Measurements from ENCODE around the gene RNF5. TPM values are rescaled to one million over a fixed set of nuclear protein-coding genes. Genes with fewer than 3 reads are reported as not detected.

The RNF5 gene
- total and polyA plus RNA-seq, 2 of the 4 experiments (the other 2 are of a cell fraction): 18.8 to 41.4 TPM

- DNase-seq (no peak), ATAC-seq (ENCODE audit: low read depth) (no peak)
- H3K36me3 ChIP-seq (ENCODE audit: control insufficient read depth, insufficient read depth, low read length): peaks cover 21% of the 10 kb centered on the region; the same call in 1 of the 2 replicates
- dilution Hi-C loops (cut with HindIII; ENCODE audit: low sequenced_read_pairs, unreplicated experiment): no loop called here
- intact Hi-C loops (cut with micrococcal nuclease): no loop called here
- ChIA-PET CTCF (no interaction called here), POLR2A (ENCODE audit: unreplicated experiment) (interaction anchor here (0.6 kb wide), 1 partner anchor 790 kb away, joined by 9 read pairs; no protein-coding TSS in a partner anchor)
- no peak overlapping the region for H3K27ac ChIP-seq (ENCODE audit: insufficient read depth, low read length)
- H2BK15ac ChIP-seq (ENCODE audit: low read depth, low read length): no peak overlapping the region
- H4K20me1 ChIP-seq (ENCODE audit: insufficient read depth, low read length): peaks cover 3% of the 10 kb centered on the region; the same call in 1 of the 2 replicates
- no peak overlapping the region for H2BK20ac ChIP-seq (ENCODE audit: low read depth, low read length)
- no peak overlapping the region for H3K4me2 ChIP-seq (ENCODE audit: low read depth, low read length)
- no peak overlapping the region for H3K14ac ChIP-seq (replicated peaks; ENCODE audit: low read depth, low read length)
- no peak overlapping the region for H2BK120ac ChIP-seq (ENCODE audit: low read depth, low read length)
- H2AK9ac ChIP-seq (replicated peaks; ENCODE audit: low read depth, low read length, poor library complexity): no peak overlapping the region
- no TSS peak for BruUV-seq (replicated peaks)
- no peak overlapping the region for H3K23ac ChIP-seq (ENCODE audit: low read depth, low read length)
- no peak overlapping the region for H3K9ac ChIP-seq (ENCODE audit: low read depth, low read length)
- H3K9me3 ChIP-seq (ENCODE audit: control insufficient read depth, insufficient read depth, low read length): no peaks in the 10 kb centered on the region
- H2BK5ac ChIP-seq (ENCODE audit: low read depth, low read length, poor library complexity, severe bottlenecking): no peak overlapping the region
- H3K27me3 ChIP-seq (ENCODE audit: control insufficient read depth, insufficient read depth, low read length): no peaks in the 10 kb centered on the region
- H3K4me3 ChIP-seq (ENCODE audit: insufficient read depth, low read depth, low read length): no peak overlapping the region
- no peak overlapping the region for H3K18ac ChIP-seq (ENCODE audit: low read depth, low read length)
- H3K4ac ChIP-seq (ENCODE audit: low read depth, low read length): no peak overlapping the region
- peaks cover 15% of the 10 kb centered on the region for H3K9me1 ChIP-seq (ENCODE audit: insufficient read depth, low read length)
- H3K4me1 ChIP-seq (ENCODE audit: control insufficient read depth, insufficient read depth, low read length): peaks cover 4% of the 10 kb centered on the region
- TF ChIP-seq BHLHE40 (IDR thresholded peaks at IDR 0.05; ENCODE audit: low read depth, low read length) (no peak), RFX5 (IDR thresholded peaks at IDR 0.05; ENCODE audit: low read depth, low read length) (no peak), RCOR1 (IDR thresholded peaks at IDR 0.05; ENCODE audit: insufficient replicate concordance, low read length) (no peak), USF2 (IDR thresholded peaks at IDR 0.05; ENCODE audit: low read depth, low read length) (no peak), RAD21 (IDR thresholded peaks at IDR 0.05; ENCODE audit: low read length) (no peak), CTCF (conservative IDR thresholded peaks at IDR 0.05; ENCODE audit: low read depth, low read length) (no peak), FOS (IDR thresholded peaks at IDR 0.05; ENCODE audit: low read depth, low read length) (no peak), ELK1 (IDR thresholded peaks at IDR 0.05; ENCODE audit: borderline replicate concordance, low read depth, low read length) (no peak), MAFK (IDR thresholded peaks at IDR 0.05; ENCODE audit: low read depth, low read length) (no peak), SMC3 (IDR thresholded peaks at IDR 0.05; ENCODE audit: low read depth, low read length) (no peak), NFE2L2 (IDR thresholded peaks at IDR 0.05; ENCODE audit: low read depth, low read length) (no peak), CHD1 (IDR thresholded peaks at IDR 0.05; ENCODE audit: low read depth, low read length) (no peak), MXI1 (IDR thresholded peaks at IDR 0.05; ENCODE audit: borderline replicate concordance, low read depth, low read length) (no peak), CEBPB (IDR thresholded peaks at IDR 0.05; ENCODE audit: low read depth, low read length) (no peak)
- H4K5ac ChIP-seq (ENCODE audit: low read depth, low read length): no peak overlapping the region
- in situ Hi-C loops (cut with MboI; ENCODE audit: low sequenced_read_pairs): loop anchor here (25.0 kb wide), 1 partner anchor 781 kb away; the partner anchor contains the start of genes BRD2 and HLA-DMA
- H4K91ac ChIP-seq (ENCODE audit: insufficient read depth, low read depth, low read length): no peak overlapping the region
- H2AFZ ChIP-seq (replicated peaks; ENCODE audit: low read length, poor library complexity): no peak overlapping the region
- H3K79me1 ChIP-seq (ENCODE audit: low read depth in 1 of 2, low read length in 2 of 2): peaks cover 8 to 36% of the 10 kb centered on the region in 2 experiments
- no peak overlapping the region for H2AK5ac ChIP-seq (ENCODE audit: low read depth, low read length)
- H3K56ac ChIP-seq (ENCODE audit: extremely low read depth, insufficient read depth, low read length): no peak overlapping the region
- no peak overlapping the region for H4K8ac ChIP-seq (ENCODE audit: low read depth in 2 of 2, low read length in 2 of 2)
- no CpG with 5 or more reads among the region's 15 CpGs for WGBS, 2 experiments (ENCODE audit: extremely low coverage in 2 of 2, insufficient read length in 1 of 2)
Observed at GRCh38 chr6:32181148-32181702, 3.0 kb downstream of the RNF5 start.

Measured in IMR-90 (cell line).